ENCODE data around the gene SH2D3C. TPM values are rescaled to one million over a fixed set of nuclear protein-coding genes. Genes with fewer than 3 reads are reported as not detected.

SH2D3C gene
- total RNA-seq, 4 donors from 2014 or later: 4.7 to 8.1 (median 5.2) TPM

GRCh38 chr9:127790094-127790855 lies 11.8 kb upstream of the SH2D3C start:
- H3K27ac ChIP-seq: peak overlapping the region in 3 of 4 donors; percentile 8 to 35 (median 18)

DNA sequence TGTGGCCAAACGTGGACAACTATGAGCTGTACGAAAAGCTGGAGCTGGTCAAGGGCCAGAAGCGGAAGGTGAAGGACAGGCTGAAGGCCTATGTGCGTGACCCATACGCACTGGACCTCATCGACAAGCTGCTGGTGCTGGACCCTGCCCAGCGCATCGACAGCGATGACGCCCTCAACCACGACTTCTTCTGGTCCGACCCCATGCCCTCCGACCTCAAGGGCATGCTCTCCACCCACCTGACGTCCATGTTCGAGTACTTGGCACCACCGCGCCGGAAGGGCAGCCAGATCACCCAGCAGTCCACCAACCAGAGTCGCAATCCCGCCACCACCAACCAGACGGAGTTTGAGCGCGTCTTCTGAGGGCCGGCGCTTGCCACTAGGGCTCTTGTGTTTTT lies 10.7 kb upstream of the SH2D3C start:
- no peaks in the 10 kb centered on the region for H3K27me3 ChIP-seq
- no peak for DNase-seq
- no peak overlapping the region for H3K4me3 ChIP-seq
- intact Hi-C loops (cut with DNase I; ENCODE audit: low total_unique reads) (loop anchor here (5.0 kb wide), 3 partner anchors 88 to 177 kb away; partner anchors contain the start of genes AK1, ST6GALNAC4 and STXBP1), in situ Hi-C loops (cut with MboI; ENCODE audit: low sequenced_read_pairs in 4 of 4) (loop anchor here in 1 of 4 donors (10.0 kb wide), 1 partner anchor 54 kb away; the partner anchor contains the start of gene TOR2A)
- no peak for TF ChIP-seq POLR2A (IDR thresholded peaks at IDR 0.05)
- TF ChIP-seq, protein P1, sequence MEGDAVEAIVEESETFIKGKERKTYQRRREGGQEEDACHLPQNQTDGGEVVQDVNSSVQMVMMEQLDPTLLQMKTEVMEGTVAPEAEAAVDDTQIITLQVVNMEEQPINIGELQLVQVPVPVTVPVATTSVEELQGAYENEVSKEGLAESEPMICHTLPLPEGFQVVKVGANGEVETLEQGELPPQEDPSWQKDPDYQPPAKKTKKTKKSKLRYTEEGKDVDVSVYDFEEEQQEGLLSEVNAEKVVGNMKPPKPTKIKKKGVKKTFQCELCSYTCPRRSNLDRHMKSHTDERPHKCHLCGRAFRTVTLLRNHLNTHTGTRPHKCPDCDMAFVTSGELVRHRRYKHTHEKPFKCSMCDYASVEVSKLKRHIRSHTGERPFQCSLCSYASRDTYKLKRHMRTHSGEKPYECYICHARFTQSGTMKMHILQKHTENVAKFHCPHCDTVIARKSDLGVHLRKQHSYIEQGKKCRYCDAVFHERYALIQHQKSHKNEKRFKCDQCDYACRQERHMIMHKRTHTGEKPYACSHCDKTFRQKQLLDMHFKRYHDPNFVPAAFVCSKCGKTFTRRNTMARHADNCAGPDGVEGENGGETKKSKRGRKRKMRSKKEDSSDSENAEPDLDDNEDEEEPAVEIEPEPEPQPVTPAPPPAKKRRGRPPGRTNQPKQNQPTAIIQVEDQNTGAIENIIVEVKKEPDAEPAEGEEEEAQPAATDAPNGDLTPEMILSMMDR (IDR thresholded peaks at IDR 0.05 in 4 of 5, conservative IDR thresholded peaks at IDR 0.05 in 1 of 5): no peak
- peak overlapping the region in 1 of 4 donors; percentile 38 for H3K27ac ChIP-seq
- no peaks in the 10 kb centered on the region for H3K9me3 ChIP-seq
- no peak for ATAC-seq
- H3K4me1 ChIP-seq: peaks cover 7 to 12% of the 10 kb centered on the region in 2 donors
- H3K36me3 ChIP-seq: peaks cover 0 to 50% of the 10 kb centered on the region in 2 donors

More at GRCh38 chr9:127790094-127790855, 11.8 kb upstream of the SH2D3C start:
- H3K9me3 ChIP-seq: no peaks in the 10 kb centered on the region
- H3K36me3 ChIP-seq: peaks cover 0 to 50% of the 10 kb centered on the region in 2 donors
- H3K4me3 ChIP-seq: no peak overlapping the region
- no peak for DNase-seq
- intact Hi-C loops (cut with DNase I; ENCODE audit: low total_unique reads) (no loop called here), in situ Hi-C loops (cut with MboI; ENCODE audit: low sequenced_read_pairs in 4 of 4) (no loop called here)
- H3K27me3 ChIP-seq: no peaks in the 10 kb centered on the region
- no peak for ATAC-seq
- TF ChIP-seq, protein P1 (IDR thresholded peaks at IDR 0.05 in 4 of 5, conservative IDR thresholded peaks at IDR 0.05 in 1 of 5): no peak
- TF ChIP-seq POLR2A (IDR thresholded peaks at IDR 0.05): no peak
- H3K4me1 ChIP-seq: peaks cover 7 to 12% of the 10 kb centered on the region in 2 donors

DNA sequence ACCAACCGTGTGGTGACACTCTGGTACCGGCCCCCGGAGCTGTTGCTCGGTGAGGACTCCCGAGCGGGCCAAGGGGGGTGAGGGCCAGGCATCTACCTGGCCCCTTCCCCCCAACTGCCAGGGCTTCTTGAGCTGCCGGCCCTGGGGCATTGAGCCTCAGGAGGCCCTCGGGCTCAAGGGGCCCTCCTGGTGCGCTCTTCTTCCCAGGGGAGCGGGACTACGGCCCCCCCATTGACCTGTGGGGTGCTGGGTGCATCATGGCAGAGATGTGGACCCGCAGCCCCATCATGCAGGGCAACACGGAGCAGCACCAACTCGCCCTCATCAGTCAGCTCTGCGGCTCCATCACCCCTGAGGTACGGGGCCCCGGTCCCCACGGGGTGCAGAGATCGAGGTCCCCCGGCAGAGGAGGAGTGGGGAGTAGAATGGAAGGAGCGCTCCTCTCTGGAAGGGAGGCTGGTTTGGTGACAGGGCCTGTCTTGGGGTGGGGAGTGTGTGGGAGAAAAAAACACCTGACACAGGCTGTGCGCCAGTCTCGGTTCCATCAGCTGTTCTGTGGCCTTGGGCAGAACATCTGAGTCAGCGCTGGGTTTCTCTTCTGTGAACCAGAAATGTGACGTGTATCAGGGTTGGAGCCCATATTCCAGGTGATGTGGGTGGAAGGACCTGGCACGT lies 10.0 kb upstream of the SH2D3C start:
- DNase-seq: no peak
- in situ Hi-C loops (cut with MboI; ENCODE audit: low sequenced_read_pairs in 4 of 4): loop anchor here in 1 of 4 donors (10.0 kb wide), 1 partner anchor 54 kb away; the partner anchor contains the start of gene TOR2A
- H3K36me3 ChIP-seq: peaks cover 0 to 50% of the 10 kb centered on the region in 2 donors
- H3K4me3 ChIP-seq: no peak overlapping the region
- no peak for ATAC-seq
- TF ChIP-seq, protein P1 (IDR thresholded peaks at IDR 0.05 in 4 of 5, conservative IDR thresholded peaks at IDR 0.05 in 1 of 5): no peak
- TF ChIP-seq POLR2A (IDR thresholded peaks at IDR 0.05): no peak
- no peak overlapping the region for H3K27ac ChIP-seq
- H3K9me3 ChIP-seq: no peaks in the 10 kb centered on the region
- intact Hi-C loops (cut with DNase I; ENCODE audit: low total_unique reads): loop anchor here (5.0 kb wide), 3 partner anchors 89 to 176 kb away; partner anchors contain the start of genes AK1, ST6GALNAC4 and STXBP1
- peaks cover 7 to 12% of the 10 kb centered on the region in 2 donors for H3K4me1 ChIP-seq
- H3K27me3 ChIP-seq: no peaks in the 10 kb centered on the region

DNA sequence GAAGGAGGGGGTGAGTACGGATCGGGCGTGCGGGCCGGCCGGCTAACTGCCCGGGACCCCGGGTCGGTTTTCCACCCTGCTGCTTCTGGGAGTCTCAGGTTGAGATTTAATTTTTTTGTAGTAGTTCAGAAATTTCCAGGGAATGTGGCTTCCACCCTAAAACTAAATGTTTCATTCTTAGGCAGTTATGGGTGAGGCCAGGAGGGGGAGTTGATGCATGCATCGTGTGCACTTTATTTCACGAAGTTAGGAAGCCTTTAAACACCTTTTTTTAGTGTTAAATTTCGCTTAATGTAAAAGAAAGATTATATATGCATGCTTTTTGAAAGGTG lies 8.3 kb upstream of the SH2D3C start:
- Histone ChIP-seq H3K4me3 (peak overlapping the region; percentile 86 to 100 (median 98)), H3K27ac (peak overlapping the region; percentile 89 to 98 (median 96)), H3K4me1 (peaks cover 7 to 12% of the 10 kb centered on the region in 2 donors), H3K36me3 (peaks cover 0 to 48% of the 10 kb centered on the region in 2 donors), H3K9me3 (no peaks in the 10 kb centered on the region), H3K27me3 (no peaks in the 10 kb centered on the region)
- TF ChIP-seq, protein P1 (IDR thresholded peaks at IDR 0.05 in 4 of 5, conservative IDR thresholded peaks at IDR 0.05 in 1 of 5): peak in 3 of 5 experiments; percentile 4 to 36 (median 20)
- no peak for TF ChIP-seq POLR2A (IDR thresholded peaks at IDR 0.05)
- intact Hi-C loops (cut with DNase I; ENCODE audit: low total_unique reads): loop anchor here (5.0 kb wide), 3 partner anchors 91 to 174 kb away; partner anchors contain the start of genes AK1, ST6GALNAC4 and STXBP1
- in situ Hi-C loops (cut with MboI; ENCODE audit: low sequenced_read_pairs in 4 of 4): loop anchor here in 1 of 4 donors (10.0 kb wide), 1 partner anchor 52 kb away; the partner anchor contains the start of gene TOR2A
- DNase-seq (no peak), ATAC-seq (no peak)

Measured in gastrocnemius medialis (tissue), 4 donors.